A172 (cell line): ENCODE results near the gene CLMP. TPM values are rescaled to one million over a fixed set of nuclear protein-coding genes. Genes with fewer than 3 reads are reported as not detected.
"Not testable (repeated sequence)": the region's sequence is repeated elsewhere in the genome, so short reads cannot be mapped to it uniquely, and the experiment has no call there.

Source experiments
- DNase-seq: peaks from one replicate; pipeline ENCODE4 v3.0.0-alpha.2; 2015; ENCODE audit warnings: low spot score
- total RNA-seq: library from RNA; depleted of rRNA; stranded (reverse); fragments of >200 nt; shearing (Covaris generic); gene quantifications from 2 replicates; pipeline ENCODE4 v1.2.3, GENCODE V29; 2014

The CLMP gene
- total RNA-seq, 1 experiment from 2014 or later, result 9.7 TPM

DNA sequence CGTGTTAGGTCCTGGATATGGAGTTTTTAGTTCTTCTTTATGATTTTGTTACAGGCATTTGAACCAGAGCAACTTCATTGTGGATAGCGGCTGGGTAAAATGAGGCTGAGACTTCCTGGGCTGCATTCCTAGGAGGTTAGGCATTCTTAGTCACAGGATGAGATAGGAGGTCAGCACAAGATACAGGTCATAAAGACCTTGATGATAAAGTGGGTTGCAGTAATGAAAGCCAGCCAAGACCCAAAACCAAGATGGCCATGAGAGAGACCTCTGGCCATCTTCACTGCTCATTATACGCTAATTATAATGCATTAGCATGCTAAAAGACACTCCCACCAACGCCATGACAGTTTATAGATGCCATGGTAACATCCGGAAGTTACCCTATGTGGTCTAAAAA is 23.4 kb upstream of the CLMP start:
- peak; percentile 51 for DNase-seq

DNA sequence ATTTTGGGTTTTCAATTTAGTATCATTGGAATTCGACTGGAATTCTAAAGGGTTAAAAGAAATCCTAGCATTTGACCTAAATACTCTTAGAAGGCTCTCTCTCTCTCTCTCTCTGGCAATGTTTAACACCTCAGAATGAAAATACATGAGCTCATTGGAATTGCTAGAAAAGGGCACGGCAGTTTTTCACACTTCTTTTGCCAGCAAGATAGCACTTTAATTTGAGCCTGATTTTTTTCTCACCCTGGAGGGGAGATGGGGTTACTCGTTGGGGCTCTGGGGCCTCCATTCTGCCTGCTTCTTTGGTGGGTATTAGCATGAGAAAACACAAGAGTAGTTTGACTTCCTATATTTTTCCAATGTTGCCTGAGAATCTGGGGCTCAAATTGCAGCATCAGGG is 22.8 kb upstream of the CLMP start:
- no peak for DNase-seq

DNA sequence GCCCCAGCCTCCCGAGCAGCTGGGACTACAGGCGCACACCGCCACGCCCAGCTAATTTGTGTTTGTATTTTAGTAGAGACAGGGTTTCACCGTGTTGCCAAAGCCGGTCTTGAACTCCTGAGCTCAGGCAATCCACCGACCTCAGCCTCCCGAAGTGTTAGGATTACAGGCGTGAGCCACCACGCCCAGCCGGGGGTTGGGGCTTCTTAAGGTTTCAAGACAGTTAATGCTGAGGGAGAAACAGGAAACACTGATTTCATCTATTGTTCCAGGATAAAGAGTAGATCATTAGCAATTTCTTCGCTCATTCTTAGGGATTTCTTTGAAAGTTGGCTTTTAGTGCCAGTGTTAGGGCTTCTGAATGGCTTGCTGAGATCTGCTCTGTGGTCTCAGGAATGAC is 21.2 kb upstream of the CLMP start:
- no peak for DNase-seq

DNA sequence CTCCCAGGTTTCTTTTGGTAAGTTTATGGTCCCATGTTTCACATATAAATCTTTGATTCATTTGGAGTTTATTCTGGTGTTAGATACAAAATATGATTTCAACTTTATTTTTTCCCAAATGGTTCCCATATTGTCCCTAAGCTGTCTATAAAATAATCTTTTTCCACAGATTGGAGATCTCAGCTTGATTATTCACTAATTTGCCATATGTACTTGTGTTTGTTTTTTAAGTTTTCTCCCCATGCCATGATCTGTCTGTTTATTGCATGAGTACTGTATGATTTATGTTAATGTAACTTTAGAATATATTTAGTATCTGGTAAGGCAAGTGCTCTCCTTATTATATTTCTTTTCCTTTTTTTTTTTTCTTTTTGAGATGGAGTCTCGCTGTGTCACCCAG is 19.9 kb upstream of the CLMP start:
- DNase-seq, result no peak

DNA sequence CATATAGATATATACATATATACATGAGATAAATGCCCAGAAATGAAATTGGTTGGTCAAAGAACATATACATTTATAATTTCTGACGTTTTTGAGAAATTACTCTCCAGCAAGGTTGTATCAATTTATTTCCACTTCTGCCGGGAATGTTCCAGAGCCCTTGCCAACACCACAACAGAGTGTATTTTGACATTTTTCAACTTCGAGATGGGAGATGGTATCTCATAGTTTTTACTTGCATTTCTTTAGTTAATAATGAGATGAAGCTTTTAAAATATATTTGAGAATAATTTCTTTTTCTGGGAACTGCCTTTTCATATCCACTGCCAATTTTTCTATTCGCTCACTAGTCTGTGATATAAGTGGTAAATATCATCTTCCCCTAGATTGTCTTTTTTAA is 19.3 kb upstream of the CLMP start:
- no peak for DNase-seq

DNA sequence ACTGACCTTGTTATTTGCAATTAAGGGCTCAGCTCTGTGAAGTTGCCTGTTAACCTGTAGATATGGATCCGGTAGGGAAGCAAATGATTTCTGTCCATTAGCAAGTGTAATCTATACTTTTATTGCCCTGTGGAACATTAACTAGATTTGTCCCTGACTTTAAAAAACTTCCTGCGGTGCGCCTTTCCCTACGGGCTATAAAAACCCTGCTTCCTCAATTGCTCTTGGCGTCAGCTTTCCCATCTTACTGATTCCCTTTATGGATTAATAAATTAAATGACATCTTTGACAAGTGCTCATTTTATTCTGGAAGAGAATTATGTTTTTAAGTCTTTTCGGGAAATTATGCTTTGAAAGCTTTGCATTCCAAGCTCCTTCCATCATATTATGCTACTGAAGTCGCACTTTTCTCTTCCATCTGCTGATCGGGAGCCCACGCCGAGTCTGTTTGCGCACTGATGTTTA is 18.3 kb upstream of the CLMP start:
- no peak for DNase-seq

DNA sequence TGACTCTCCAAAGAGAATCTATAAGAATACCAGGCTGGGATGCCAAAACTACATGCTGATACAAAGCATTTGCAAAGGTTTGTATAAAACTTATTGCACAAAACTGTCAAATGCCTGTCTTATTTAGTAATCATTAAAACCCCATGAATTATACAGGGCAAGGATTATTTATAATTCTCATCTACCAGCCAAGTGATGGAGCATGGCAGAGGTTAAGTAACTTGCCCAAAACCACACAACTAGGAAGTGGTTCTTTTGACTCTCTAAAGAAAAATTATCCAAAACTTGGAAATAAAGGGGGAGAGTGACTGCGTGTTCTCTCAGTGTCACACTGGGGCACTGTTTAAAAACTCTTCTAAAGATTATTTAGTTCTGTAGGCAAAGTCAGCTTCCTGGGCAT is 17.4 kb upstream of the CLMP start:
- DNase-seq, result no peak

DNA sequence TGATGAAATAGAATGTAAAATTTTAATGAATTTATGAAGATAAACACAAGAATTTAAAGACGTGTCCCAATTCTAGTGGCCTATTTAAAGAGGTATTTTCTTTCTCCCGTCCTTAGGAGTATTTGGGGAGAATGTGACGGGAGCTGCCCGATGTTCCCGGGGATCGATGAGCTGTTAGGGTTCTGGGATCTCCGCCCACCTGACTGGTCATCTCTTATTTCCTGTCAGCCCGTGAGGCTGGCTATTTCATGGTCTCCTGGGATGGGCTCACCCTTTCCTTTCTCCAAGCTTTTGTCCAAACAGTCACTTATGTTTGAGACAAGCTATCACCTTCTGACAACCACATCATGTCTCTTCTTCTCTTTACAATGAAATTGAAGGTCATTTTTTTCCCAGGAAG is 16.9 kb upstream of the CLMP start:
- DNase-seq, result no peak

DNA sequence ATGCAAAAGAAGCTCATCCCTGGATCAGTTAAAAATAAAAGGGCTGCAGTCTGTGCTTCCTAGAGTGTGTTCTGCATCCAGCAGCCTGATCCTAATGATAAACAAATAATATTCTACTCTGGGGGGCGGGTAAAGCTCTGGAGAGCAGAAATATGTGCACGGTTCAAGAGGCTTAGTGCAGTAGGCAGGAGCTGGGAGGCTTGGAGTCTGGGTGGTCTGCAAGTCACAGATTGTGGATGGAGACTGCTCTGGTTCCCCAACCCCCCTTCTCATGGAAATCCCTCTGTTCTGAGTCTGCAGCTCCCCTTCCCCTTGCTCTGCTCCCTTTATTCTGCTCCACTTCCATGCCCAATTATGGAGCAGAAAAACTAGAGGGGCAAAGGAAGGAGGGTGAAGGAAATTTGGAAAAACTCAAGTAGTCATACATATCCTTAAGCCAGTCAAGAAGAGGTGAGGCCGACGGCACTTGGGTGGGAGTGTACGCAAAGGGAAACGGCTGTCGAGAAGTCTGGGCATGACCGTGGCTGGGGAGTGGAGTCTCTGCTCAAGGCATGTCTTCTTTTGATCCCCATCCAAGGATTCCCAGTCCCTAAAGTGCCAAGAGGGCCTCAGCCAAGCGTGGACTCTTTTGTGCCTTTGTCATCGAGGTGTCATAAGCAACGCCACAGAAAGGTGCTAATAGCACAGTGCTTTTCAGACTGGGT is 16.3 kb upstream of the CLMP start:
- DNase-seq, result no peak

DNA sequence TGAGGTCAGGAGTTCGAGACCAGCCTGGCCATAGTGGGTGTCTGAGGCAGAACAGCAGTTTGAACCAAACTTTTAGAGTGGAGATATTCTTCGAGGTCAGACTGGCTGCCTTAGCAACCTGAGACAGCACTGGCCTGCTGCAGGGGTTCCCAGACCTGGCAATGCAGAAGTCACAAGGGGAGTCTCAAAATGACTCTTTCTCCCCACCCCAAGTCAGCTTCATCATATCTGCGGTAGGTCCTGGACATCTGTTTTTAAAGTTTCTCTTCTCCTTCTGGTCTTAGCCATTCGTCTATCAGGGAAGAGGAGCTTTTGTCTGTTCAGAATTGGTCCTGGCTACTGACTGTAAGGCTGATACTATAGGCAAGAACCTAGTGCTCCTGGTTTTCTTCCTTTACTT is 14.5 kb upstream of the CLMP start:
- no peak for DNase-seq

DNA sequence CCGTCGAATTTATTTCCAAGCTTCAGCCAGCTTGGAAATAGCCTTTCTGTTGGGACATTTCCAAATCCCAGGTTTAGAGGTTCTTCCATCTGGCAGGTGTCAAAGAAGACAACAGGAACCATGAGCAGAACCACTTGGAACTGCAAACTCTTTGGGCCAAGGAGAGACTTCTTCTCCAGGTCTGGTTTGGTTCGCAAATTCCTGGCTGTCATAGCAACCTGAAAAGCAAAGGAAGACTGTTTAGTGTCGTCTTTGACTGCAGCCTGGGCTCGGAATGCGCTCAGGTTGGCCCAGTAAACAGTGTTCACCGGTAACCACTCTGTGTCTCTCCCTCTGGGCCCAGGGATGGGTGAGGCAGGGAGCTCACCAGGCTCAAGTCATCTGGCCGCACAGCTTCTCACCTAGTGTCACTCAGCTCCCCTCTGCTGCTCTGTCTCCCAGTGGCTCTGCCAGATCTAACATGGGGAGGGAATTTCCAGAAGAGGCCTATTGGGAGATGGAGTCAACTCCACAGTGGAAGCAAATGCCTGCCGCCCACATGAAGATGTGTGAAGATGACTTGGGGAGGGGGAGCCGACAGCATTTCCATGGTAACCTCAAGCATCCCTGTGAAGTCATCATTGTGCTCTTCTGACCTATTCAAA is 11.9 kb upstream of the CLMP start:
- no peak for DNase-seq

DNA sequence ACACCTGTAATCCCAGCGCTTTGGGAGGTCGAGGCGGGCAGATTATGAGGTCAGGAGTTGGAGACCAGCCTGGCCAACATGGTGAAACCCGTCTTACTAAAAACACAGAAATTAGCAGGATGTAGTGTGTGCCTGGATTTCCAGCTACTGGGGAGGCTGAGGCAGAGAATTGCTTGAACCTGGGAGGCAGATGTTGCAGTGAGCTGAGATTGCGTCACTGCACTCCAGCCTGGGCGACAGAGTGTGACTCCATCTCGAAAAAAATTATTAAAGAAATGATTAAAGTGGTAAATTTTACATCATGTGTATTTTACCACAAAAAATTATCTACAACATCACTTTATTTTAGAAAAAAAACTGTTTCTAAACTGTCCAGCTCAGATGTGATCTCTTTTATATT is 11.0 kb upstream of the CLMP start:
- DNase-seq, result not testable (repeated sequence)

DNA sequence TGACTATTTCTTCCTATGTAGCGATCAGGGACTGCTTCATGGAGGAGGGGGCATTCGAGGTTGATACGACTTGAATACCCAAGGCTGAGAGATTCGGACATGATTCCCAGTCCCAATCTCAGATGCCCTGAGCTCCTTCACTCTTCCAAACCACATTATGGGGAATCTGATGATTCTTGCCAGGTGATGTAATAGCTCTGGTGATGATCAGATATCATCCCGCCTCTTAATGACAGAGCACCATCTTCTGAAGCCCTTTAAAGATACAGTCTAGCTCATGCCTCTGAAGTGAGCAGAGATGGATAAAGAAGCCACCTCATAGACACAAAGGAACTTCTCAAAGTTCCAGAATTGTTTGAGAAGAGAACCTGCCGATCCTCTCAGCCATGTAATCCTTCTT is 8.9 kb upstream of the CLMP start:
- DNase-seq, result no peak

DNA sequence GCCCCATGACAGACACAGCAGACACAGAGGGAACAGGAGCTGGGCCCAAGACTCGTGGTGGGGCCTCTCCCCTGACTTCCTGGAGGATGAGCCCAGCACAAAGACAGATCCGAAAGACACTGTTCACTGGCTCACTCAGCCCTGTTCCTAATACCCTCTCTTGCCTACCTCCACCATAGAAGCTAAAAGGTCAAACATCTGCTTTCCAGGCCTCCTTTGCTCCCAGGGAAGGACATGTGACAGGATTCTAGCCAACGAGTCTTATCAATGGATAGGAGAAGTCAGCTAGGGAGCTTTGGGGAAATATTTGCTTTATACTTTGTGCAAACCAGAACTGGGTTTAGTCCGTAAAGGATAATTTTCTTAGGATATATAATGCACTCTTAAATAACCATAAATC is 8.4 kb upstream of the CLMP start:
- DNase-seq, result no peak

DNA sequence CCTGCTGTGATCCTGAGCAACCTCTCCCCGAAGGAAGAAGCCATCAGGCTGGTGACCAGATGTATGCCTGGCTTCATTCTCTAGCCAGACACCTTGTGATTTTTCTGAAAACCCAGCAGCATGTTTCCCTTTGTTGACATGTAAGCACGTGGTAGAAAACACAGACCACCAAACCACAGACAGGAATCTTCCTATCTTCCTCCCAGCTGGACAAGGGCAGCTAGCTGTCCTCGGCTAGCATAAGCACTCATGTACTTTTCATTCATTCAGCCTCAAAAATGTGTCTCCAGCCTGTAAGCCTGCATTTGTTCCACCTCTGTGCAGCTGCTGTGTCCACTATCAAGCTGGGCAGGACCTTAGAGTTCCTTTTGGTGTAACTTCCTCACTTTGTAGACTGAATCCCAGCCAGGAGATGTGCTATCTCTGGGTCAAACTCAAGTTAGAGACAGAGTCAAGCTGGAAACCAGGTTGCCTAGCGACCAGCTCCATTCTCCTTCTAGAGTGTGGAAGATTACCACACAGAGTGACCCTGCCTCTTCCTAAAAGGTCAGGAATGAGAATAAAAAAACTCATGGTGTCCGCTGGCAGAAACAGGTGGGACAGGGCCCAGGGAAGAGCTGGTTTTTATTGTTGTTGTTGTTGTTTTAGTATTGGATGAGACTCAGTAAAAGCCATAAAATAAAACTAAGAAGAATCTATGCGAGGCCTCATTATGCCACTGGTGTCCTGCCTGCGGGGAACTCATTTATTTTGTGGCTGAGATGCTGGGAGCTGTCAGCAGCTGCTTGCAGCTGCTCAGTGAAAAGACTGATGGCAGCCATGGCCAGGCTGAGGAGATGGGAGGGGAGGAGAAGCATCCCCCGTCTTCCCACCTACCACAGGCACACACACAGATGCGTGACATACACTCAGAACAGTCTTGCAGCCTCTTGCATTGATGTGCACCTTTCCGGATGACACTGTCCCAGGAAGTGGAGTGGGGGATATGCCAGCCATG is 7.4 kb upstream of the CLMP start:
- DNase-seq, result no peak

DNA sequence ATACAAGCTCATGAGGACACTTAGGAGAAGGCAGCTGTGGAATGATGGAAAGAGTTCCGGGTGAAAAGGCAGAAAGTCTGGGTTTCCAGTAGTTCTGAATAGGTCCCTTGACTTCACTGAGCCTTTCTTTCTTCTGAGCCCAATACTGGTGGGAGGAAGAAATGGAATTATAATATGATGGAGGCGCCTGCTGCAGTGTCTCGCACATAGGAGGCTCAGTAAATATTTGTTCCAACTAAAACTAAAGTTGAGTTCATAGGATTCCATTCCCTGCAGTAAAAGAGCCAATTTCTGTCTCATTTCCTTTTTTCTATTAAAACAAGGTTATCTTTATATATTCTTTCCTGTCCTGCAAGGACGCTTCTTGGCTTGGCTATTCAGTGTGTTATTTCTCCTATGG is 5.2 kb upstream of the CLMP start:
- no peak for DNase-seq

DNA sequence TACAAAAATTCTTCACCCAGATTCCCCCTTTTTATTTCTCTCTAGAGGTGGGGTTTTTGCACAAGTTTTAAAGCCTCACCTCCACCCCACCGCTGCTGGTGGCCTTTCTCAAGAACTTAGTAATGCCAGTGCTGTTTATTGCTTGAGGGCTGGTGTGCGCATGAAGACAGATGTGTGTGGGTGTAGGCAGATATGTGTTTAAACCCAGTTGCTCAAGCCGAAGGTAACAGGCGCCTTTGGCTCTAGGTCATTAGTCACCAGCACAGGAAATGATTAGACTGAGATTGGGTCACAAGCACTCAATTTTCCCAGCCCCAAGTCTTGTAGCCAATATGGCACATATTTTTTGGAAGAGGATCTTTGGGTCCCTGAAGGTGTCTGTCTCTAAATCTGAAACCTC is 2.7 kb upstream of the CLMP start:
- DNase-seq, result peak; percentile 51

DNA sequence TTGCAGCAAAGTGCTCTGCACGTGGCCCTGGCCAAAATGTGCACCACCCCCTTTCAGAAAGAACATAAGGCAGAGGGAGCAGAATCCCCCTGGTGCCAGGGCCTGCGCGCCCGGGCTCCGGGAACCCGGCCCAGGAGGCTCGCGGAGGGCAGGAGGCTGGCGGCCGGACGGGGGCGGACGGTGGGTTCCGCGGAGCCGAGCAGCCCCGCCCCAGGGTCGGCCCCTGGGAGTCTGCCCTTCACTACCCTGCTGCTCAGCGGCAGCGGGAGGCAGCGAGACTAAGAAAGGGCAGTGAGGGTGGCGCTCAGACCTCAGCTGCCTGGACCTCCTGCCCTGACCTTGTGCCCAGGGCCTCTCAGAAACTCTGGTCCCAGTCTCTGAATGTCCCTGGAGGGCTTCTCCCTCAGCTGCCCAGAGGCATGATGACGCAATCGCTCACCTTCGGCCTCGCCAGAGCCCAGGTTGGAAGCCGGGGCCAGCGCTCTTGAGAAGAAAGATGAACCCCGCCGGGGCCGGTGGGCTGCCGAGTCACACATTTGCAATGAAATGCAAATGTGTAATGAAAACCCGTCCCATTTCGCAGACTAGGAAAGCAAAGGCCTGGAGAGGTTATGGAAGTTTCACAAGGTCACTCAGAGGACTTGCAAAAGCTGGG is 1.1 kb upstream of the CLMP start:
- no peak for DNase-seq

DNA sequence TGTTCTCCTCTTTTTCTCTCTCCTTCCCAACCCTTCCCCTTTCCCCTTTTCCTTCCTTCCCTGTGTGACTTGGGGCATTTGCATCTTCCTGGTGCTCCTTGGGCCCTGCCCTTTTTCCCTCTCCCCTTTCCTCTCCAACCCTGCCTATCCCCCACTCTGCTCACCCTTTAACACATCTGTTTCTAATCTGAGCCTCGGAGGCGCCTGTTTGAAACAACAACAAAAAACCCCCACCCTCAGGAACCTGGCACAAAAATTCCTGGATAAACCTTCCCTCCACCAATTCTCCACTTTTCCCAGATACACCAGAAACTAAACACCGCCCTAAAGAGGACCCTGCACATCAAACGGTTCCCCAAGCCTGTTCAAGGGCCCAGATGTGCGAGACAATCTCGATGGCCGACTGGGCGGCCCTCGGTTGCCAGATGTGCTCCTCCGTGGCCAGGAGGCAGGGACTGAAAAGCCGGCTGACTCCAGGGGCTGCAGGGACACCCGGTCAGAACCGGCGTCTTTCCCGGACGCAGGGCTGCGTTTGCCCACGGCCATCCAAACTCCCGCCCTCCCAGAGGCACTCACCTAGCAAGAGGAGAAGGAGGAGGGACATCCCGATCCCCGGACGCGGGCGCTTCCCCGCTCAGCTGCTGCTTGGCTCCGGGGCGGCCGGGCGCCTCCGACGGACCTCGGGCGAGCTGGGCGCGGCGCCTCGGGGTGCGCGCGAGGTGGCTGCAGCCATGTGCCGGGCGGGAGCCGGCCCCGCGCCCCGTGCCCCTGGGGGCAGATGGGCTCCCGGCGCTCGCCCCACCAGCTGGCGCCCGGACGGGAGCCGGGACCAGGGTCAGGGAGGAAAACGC is 486 bp downstream of the CLMP start:
- no peak for DNase-seq

DNA sequence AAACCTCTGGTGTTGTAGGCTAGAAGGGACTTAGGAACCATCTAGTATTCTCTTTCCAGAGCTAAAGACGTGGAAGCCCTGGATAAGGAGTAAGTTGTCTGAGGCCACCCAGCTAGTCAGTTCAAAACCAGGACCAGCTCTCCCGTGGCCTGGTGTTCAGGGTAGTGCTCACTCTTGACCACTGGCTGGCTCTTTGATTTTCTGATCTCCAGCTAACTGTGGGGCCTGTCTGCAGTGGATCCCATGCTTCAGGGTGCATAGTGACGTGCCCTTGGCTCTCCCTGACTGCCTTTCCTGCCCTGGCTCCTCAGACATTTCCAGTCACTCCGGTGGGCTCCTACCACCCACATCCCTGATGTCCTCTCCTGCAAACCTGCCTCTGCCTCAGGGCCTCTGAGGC is 1.3 kb downstream of the CLMP start:
- DNase-seq, result no peak

DNA sequence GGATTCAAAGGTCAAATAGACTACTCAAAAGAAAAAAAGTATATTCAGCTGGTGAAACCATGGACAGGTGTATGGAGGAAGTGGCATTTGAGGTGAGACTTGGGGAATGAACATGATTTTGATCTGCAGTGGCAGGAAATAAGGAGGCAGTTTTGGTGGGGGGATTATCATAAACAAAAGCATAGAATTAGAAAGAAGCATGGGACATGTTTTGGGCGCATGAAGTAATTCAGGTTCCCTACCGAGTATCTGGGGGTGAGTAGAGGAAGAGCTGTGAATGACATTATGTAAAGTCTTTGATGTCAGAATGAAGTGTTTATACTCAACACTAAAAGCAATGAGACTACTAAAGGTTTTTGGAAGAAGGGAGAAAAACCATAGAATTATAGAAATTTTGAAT is 3.1 kb downstream of the CLMP start:
- no peak for DNase-seq
